Measurements from ENCODE around the gene GAL3ST1. TPM values are rescaled to one million over a fixed set of nuclear protein-coding genes. Genes with fewer than 3 reads are reported as not detected.
A peak's percentile ranks its signal among the peaks of the same experiment; 100 is the strongest.

The GAL3ST1 gene
- total and polyA plus RNA-seq, 8 donors: 2.2 to 8.5 (median 4.2) TPM

- FAIRE-seq: no peak
- no peak overlapping the region for H3K4me3 ChIP-seq
These were observed 33.5 kb upstream of the GAL3ST1 start for GRCh38 chr22:30607939-30608338.

GRCh38 chr22:30607300-30607930 is 33.0 kb upstream of the GAL3ST1 start:
- intact Hi-C loops (cut with DNase I): loop anchor here in 1 of 3 donors (10.0 kb wide), 1 partner anchor 163 kb away; no protein-coding TSS in a partner anchor
- Histone ChIP-seq H3K9me3 (no peaks in the 10 kb centered on the region), H3K27me3 (no peaks in the 10 kb centered on the region), H3K36me3 (no peaks in the 10 kb centered on the region), H3K4me1 (peaks cover 0 to 17% (median 10%) of the 10 kb centered on the region in 3 donors), H3K27ac (peak overlapping the region; percentile 35 to 78 (median 54)), H3K4me3 (peak overlapping the region; percentile 19 to 63 (median 42))
- TF ChIP-seq, protein P1, sequence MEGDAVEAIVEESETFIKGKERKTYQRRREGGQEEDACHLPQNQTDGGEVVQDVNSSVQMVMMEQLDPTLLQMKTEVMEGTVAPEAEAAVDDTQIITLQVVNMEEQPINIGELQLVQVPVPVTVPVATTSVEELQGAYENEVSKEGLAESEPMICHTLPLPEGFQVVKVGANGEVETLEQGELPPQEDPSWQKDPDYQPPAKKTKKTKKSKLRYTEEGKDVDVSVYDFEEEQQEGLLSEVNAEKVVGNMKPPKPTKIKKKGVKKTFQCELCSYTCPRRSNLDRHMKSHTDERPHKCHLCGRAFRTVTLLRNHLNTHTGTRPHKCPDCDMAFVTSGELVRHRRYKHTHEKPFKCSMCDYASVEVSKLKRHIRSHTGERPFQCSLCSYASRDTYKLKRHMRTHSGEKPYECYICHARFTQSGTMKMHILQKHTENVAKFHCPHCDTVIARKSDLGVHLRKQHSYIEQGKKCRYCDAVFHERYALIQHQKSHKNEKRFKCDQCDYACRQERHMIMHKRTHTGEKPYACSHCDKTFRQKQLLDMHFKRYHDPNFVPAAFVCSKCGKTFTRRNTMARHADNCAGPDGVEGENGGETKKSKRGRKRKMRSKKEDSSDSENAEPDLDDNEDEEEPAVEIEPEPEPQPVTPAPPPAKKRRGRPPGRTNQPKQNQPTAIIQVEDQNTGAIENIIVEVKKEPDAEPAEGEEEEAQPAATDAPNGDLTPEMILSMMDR (IDR thresholded peaks at IDR 0.05): no peak
- ATAC-seq (peak in 3 of 4 donors; percentile 1 to 12 (median 11)), DNase-seq (no peak), FAIRE-seq (no peak)
- WGBS, 2 donors: 65% methylated on average over 7 of the region's 7 CpGs

More at GRCh38 chr22:30607939-30608338, 33.5 kb upstream of the GAL3ST1 start:
- TF ChIP-seq, protein P1 (IDR thresholded peaks at IDR 0.05): no peak
- 80% methylated on average over 7 of the region's 7 CpGs for WGBS, 2 donors
- no peaks in the 10 kb centered on the region for H3K36me3 ChIP-seq
- no peaks in the 10 kb centered on the region for H3K27me3 ChIP-seq
- intact Hi-C loops (cut with DNase I): loop anchor here in 1 of 3 donors (10.0 kb wide), 1 partner anchor 163 kb away; no protein-coding TSS in a partner anchor
- DNase-seq: no peak
- H3K4me1 ChIP-seq: peaks cover 0 to 17% (median 10%) of the 10 kb centered on the region in 3 donors
- no peak for ATAC-seq
- no peaks in the 10 kb centered on the region for H3K9me3 ChIP-seq
- H3K27ac ChIP-seq: no peak overlapping the region

DNA sequence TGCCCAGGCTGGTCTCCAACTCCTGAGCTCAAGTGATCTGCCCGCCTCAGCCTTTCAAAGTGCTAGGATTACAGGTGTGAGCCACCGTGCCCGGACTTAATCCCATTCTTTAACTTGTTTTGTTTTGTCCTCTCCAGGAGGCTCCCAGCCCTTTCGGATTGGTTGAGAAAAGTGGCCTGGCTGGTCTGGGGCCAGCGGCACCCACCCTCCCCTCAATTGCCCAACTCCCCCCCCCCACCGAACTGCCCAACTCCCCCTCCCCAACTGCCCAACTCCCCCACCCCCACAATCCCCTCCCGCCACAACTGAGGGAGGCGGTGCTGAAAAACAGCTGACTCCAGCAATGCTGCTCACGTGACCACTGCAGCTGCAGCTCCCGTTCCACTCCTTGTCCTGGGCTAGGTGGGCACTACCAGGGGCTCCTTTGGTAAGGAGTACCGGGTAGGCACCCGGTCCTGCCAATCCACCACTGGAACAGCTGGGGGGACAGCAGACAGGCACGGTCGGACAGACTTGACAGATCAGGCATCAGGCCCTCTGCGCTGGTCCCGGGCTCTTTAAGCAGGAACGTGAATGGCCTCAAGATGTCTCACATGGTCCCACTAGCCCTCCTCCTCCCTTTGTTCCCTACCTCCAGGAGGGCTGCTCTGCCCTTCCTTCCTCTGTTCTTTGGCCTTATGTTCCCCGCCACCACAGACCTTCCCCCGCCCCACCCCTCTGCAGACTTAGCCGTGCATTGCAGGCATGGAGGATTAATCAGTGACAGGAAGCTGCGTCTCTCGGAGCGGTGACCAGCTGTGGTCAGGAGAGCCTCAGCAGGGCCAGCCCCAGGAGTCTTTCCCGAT is 32.2 kb upstream of the GAL3ST1 start, which contains the start of gene TCN2:
Gene TCN2 (plus strand): TSS at position 720 of the 845 bp plus-strand sequence. CDS start 158 bp downstream, outside the sequence.
- FAIRE-seq: no peak
- Histone ChIP-seq H3K4me1 (peaks cover 0 to 17% (median 10%) of the 10 kb centered on the region in 3 donors), H3K36me3 (no peaks in the 10 kb centered on the region), H3K27ac (peak within 1 kb of the TSS; percentile 35 to 78 (median 54)), H3K9me3 (no peaks in the 10 kb centered on the region), H3K4me3 (peak within 1 kb of the TSS; percentile 19 to 63 (median 42)), H3K27me3 (no peaks in the 10 kb centered on the region)
- intact Hi-C loops (cut with DNase I): loop anchor here in 1 of 3 donors (10.0 kb wide), 1 partner anchor 162 kb away; no protein-coding TSS in a partner anchor
- WGBS, 2 donors: 1% methylated on average over 24 of the region's 24 CpGs
- peak; percentile 82 to 87 (median 86) for ATAC-seq
- peak; percentile 63 to 84 (median 72) for DNase-seq
- TF ChIP-seq, protein P1 (IDR thresholded peaks at IDR 0.05): no peak

GRCh38 chr22:30605449-30606110 is 31.1 kb upstream of the GAL3ST1 start:
- DNase-seq: peak in 5 of 6 donors; percentile 41 to 65 (median 63)
- TF ChIP-seq, protein P1 (IDR thresholded peaks at IDR 0.05): peak; percentile 41 to 61 (median 58)
- H3K4me1 ChIP-seq: peaks cover 0 to 17% (median 10%) of the 10 kb centered on the region in 3 donors
- no peak for FAIRE-seq
- peak overlapping the region in 1 of 4 donors; percentile 78 for H3K27ac ChIP-seq
- intact Hi-C loops (cut with DNase I): loop anchor here in 1 of 3 donors (10.0 kb wide), 1 partner anchor 161 kb away; no protein-coding TSS in a partner anchor
- peak overlapping the region in 2 of 4 donors; percentile 58 to 63 for H3K4me3 ChIP-seq
- H3K27me3 ChIP-seq: no peaks in the 10 kb centered on the region
- ATAC-seq: peak; percentile 51 to 62 (median 60)
- no peaks in the 10 kb centered on the region for H3K9me3 ChIP-seq
- no peaks in the 10 kb centered on the region for H3K36me3 ChIP-seq
- whole genome bisulfite sequencing, 2 donors: 16 to 17% methylated on average over 9 of the region's 9 CpGs

All from pancreas (tissue), 10 donors.